Aorta (tissue), 5 donors: ENCODE measurements around the gene MRTFA. TPM values are rescaled to one million over a fixed set of nuclear protein-coding genes. Genes with fewer than 3 reads are reported as not detected.
"Not testable (repeated sequence)": the region's sequence is repeated elsewhere in the genome, so short reads cannot be mapped to it uniquely, and the experiment has no call there.

Source experiments
- ATAC-seq: fragments of 200-7000 bp; cut with Tn5 transposase; one replicate; pipeline ENCODE4 v1.9.1; 2022; ENCODE audit warnings: moderate library complexity; ENCODE audit not compliant: low FRiP score
- DNase-seq, 2 donors: peaks; one replicate each; pipeline ENCODE4 v3.0.0-alpha.2; 2020
- H3K27ac ChIP-seq, 2 donors: one replicate each; pipeline ENCODE4 v1.5.1; 2013; ENCODE audit warnings: low read length in 2 of 2, mild to moderate bottlenecking in 2 of 2, moderate library complexity in 2 of 2, control low read depth in 1 of 2, inconsistent platforms in 1 of 2, low read depth in 1 of 2
- H3K27me3 ChIP-seq, 2 donors: one replicate each; pipeline ENCODE4 v1.6.1; 2013; ENCODE audit warnings: control low read depth in 1 of 2, low read length in 1 of 2, mild to moderate bottlenecking in 1 of 2, moderate library complexity in 1 of 2; ENCODE audit not compliant: insufficient read depth in 2 of 2, control insufficient read depth in 1 of 2
- H3K36me3 ChIP-seq, 2 donors: one replicate each; pipeline ENCODE4 v1.6.1; 2013; ENCODE audit warnings: control low read depth in 1 of 2, low read length in 1 of 2, mild to moderate bottlenecking in 1 of 2; ENCODE audit not compliant: insufficient read depth in 2 of 2, control insufficient read depth in 1 of 2
- H3K4me1 ChIP-seq, 2 donors: one replicate each; pipeline ENCODE4 v1.6.1; 2013; ENCODE audit warnings: low read length in 2 of 2, control low read depth in 1 of 2, mild to moderate bottlenecking in 1 of 2, moderate library complexity in 1 of 2; ENCODE audit not compliant: insufficient read depth in 2 of 2, control insufficient read depth in 1 of 2
- H3K4me3 ChIP-seq, 2 donors: one replicate each; pipeline ENCODE4 v1.5.1; 2013; ENCODE audit warnings: low read length in 2 of 2, control low read depth in 1 of 2, mild to moderate bottlenecking in 1 of 2
- H3K9me3 ChIP-seq: one replicate; pipeline ENCODE4 v1.6.1; 2013; ENCODE audit warnings: mild to moderate bottlenecking, low read length; ENCODE audit not compliant: control insufficient read depth
- WGBS, 2 donors: extraction: QIAGEN DNeasy Blood & Tissue Kit; methylation state at CpG; one replicate each; pipeline ENCODE4 v1.1.7; 2013; 5-methylcytosine and 5-hydroxymethylcytosine counted together
- intact Hi-C, 2 donors: fragments of 100-400 bp; cut with DNase I; formaldehyde crosslinking; loops; one replicate each; pipeline versions ENCODE4 v1.14.2 to v1.15.0; 2022
- polyA plus RNA-seq, 2 donors: library from polyadenylated mRNA; stranded (reverse); fragments of 200-250 nt; gene quantifications; one replicate each; pipeline ENCODE4 v1.2.3, GENCODE V29; 2013
- total RNA-seq, 2 donors: library from RNA; stranded (reverse); fragmentation: NEBNext Ultra II Directional; extraction: Animal tissue kit (Norgen Biotek cat#: 25700); gene quantifications; one replicate each; pipeline ENCODE4 v1.2.1, GENCODE V29; 2021
- donor health status: healthy with polysubstance abuse.
- donor health status: Bipolar disorder and iron deficiency.
- donor health status: DM: no; HTN: no; CAD: no.
- donor health status: DM: no; HTN: no; CAD: no.
- donor health status: DM: yes; HTN: yes; CAD: no.

MRTFA gene
- total and polyA plus RNA-seq, 4 donors = 12.9 to 77.4 (median 51.9) TPM

GRCh38 chr22:40628354-40629042 is 8.0 kb downstream of the MRTFA start:
- Histone ChIP-seq H3K9me3 (no peaks in the 10 kb centered on the region), H3K27me3 (no peaks in the 10 kb centered on the region), H3K4me3 (no peak overlapping the region), H3K27ac (no peak overlapping the region), H3K36me3 (no peaks in the 10 kb centered on the region), H3K4me1 (peaks cover 0 to 1% of the 10 kb centered on the region in 2 donors)
- no peak for ATAC-seq
- 79 to 89% methylated on average over 3 of the region's 3 CpGs for WGBS, 2 donors
- no peak for DNase-seq
- intact Hi-C loops = no loop called here

GRCh38 chr22:40627612-40628011 is 8.9 kb downstream of the MRTFA start:
- Histone ChIP-seq H3K27me3 (no peaks in the 10 kb centered on the region), H3K27ac (no peak overlapping the region), H3K36me3 (no peaks in the 10 kb centered on the region), H3K4me3 (no peak overlapping the region), H3K4me1 (peaks cover 0 to 1% of the 10 kb centered on the region in 2 donors), H3K9me3 (no peaks in the 10 kb centered on the region)
- intact Hi-C loops = no loop called here
- ATAC-seq (no peak), DNase-seq (no peak)
- 93 to 94% methylated on average over 5 of the region's 5 CpGs for WGBS, 2 donors

GRCh38 chr22:40626851-40627250 is 9.7 kb downstream of the MRTFA start:
- H3K27ac ChIP-seq = no peak overlapping the region
- intact Hi-C loops = no loop called here
- no peak overlapping the region for H3K4me3 ChIP-seq
- no peaks in the 10 kb centered on the region for H3K27me3 ChIP-seq
- DNase-seq (no peak), ATAC-seq (no peak)
- no peaks in the 10 kb centered on the region for H3K36me3 ChIP-seq
- 28 to 35% methylated on average over 2 of the region's 2 CpGs for WGBS, 2 donors
- H3K4me1 ChIP-seq = peaks cover 0 to 1% of the 10 kb centered on the region in 2 donors
- H3K9me3 ChIP-seq = no peaks in the 10 kb centered on the region

GRCh38 chr22:40625794-40626193 is 10.7 kb downstream of the MRTFA start:
- H3K27ac ChIP-seq, intact Hi-C loops, H3K9me3 ChIP-seq, H3K27me3 ChIP-seq, H3K36me3 ChIP-seq, DNase-seq, H3K4me1 ChIP-seq, ATAC-seq, H3K4me3 ChIP-seq: not testable (repeated sequence)
- 93 to 97% methylated on average over 3 of the region's 3 CpGs for WGBS, 2 donors

- H3K4me1 ChIP-seq, H3K27ac ChIP-seq, ATAC-seq, H3K27me3 ChIP-seq, H3K36me3 ChIP-seq, H3K4me3 ChIP-seq, H3K9me3 ChIP-seq, DNase-seq, intact Hi-C loops: not testable (repeated sequence)
- WGBS, 2 donors = 91 to 93% methylated on average over 3 of the region's 3 CpGs
Observed at GRCh38 chr22:40625281-40625680, 11.2 kb downstream of the MRTFA start.

- ATAC-seq (no peak), DNase-seq (no peak)
- Histone ChIP-seq H3K27ac (no peak overlapping the region), H3K4me3 (no peak overlapping the region), H3K4me1 (peaks cover 0 to 1% of the 10 kb centered on the region in 2 donors), H3K9me3 (no peaks in the 10 kb centered on the region), H3K36me3 (no peaks in the 10 kb centered on the region), H3K27me3 (no peaks in the 10 kb centered on the region)
- intact Hi-C loops = no loop called here
- 88 to 93% methylated on average over 1 of the region's 1 CpG for WGBS, 2 donors
Observed at GRCh38 chr22:40624770-40625169, 11.7 kb downstream of the MRTFA start.

- ATAC-seq (no peak), DNase-seq (no peak)
- intact Hi-C loops = no loop called here
- no peaks in the 10 kb centered on the region for H3K27me3 ChIP-seq
- H3K27ac ChIP-seq = no peak overlapping the region
- 88 to 89% methylated on average over 9 of the region's 9 CpGs for WGBS, 2 donors
- no peaks in the 10 kb centered on the region for H3K4me1 ChIP-seq
- no peaks in the 10 kb centered on the region for H3K9me3 ChIP-seq
- no peaks in the 10 kb centered on the region for H3K36me3 ChIP-seq
- no peak overlapping the region for H3K4me3 ChIP-seq
Observed at GRCh38 chr22:40621309-40622151, 15.0 kb downstream of the MRTFA start.

GRCh38 chr22:40620464-40621046 is 16.0 kb downstream of the MRTFA start:
- H3K27me3 ChIP-seq = no peaks in the 10 kb centered on the region
- no peaks in the 10 kb centered on the region for H3K36me3 ChIP-seq
- WGBS, 2 donors = 88 to 91% methylated on average over 1 of the region's 1 CpG
- ATAC-seq (no peak), DNase-seq (no peak)
- no peak overlapping the region for H3K27ac ChIP-seq
- H3K9me3 ChIP-seq = no peaks in the 10 kb centered on the region
- intact Hi-C loops = no loop called here
- H3K4me1 ChIP-seq = no peaks in the 10 kb centered on the region
- H3K4me3 ChIP-seq = no peak overlapping the region
